Left lung (tissue), 10 donors: ENCODE results near the gene RNF40. TPM values are rescaled to one million over a fixed set of nuclear protein-coding genes. Genes with fewer than 3 reads are reported as not detected.

Source experiments
- ATAC-seq: fragments of 200-7000 bp; cut with Tn5 transposase; one replicate; pipeline ENCODE4 v1.9.1; 2020; ENCODE audit warnings: moderate library complexity
- DNase-seq, 4 donors: peaks; one replicate each; pipeline ENCODE4 v3.0.0-alpha.2; 2013 to 2020
- H3K27ac ChIP-seq, 2 donors: fragments of 200-600 bp; sonication (generic) in 1 of 2; one replicate each; pipeline versions ENCODE4 v1.5.0 to v1.8.0; 2020 to 2021
- H3K27me3 ChIP-seq, 2 donors: fragments of 200-600 bp; sonication (generic) in 1 of 2; one replicate each; pipeline versions ENCODE4 v1.5.0 to v1.8.0; 2020 to 2021
- H3K36me3 ChIP-seq, 2 donors: fragments of 200-600 bp; sonication (generic) in 1 of 2; one replicate each; pipeline versions ENCODE4 v1.5.0 to v1.8.0; 2020 to 2021
- H3K4me1 ChIP-seq, 2 donors: fragments of 200-600 bp; one replicate each; pipeline ENCODE4 v1.8.0; 2021
- H3K4me3 ChIP-seq, 2 donors: fragments of 200-600 bp; sonication (generic) in 1 of 2; one replicate each; pipeline versions ENCODE4 v1.5.0 to v1.8.0; 2020 to 2021; ENCODE audit warnings: mild to moderate bottlenecking in 1 of 2
- H3K9me3 ChIP-seq, 2 donors: fragments of 200-600 bp; sonication (generic) in 1 of 2; one replicate each; pipeline versions ENCODE4 v1.5.0 to v1.8.0; 2020 to 2021
- intact Hi-C, 2 donors: fragments of 100-400 bp; cut with DNase I; formaldehyde crosslinking; loops; one replicate each; pipeline versions ENCODE4 v1.11.2 to v1.14.2; 2022
- polyA plus RNA-seq, 6 donors: library from polyadenylated mRNA; unstranded; fragments of 120-200 nt; gene quantifications; one replicate each; pipeline ENCODE4 v1.2.1, GENCODE V29; 2013; ENCODE audit not compliant: insufficient read length in 6 of 6
- total RNA-seq, 2 donors: library from RNA; stranded (reverse); fragmentation: NEBNext Ultra II Directional; extraction: Animal tissue kit (Norgen Biotek cat#: 25700); gene quantifications; one replicate each; pipeline ENCODE4 v1.2.1, GENCODE V29; 2021
- TF ChIP-seq, protein P1 (sequence below), 2 donors: fragments of 200-600 bp; sonication (generic) in 1 of 2; IDR thresholded peaks; one replicate each; pipeline versions ENCODE4 v1.5.0 to v1.8.0; 2021; ENCODE audit warnings: antibody characterized with exemption in 2 of 2
- donor health status: DM: no; HTN: yes; CAD: no.
- donor health status: DM: no; HTN: no; CAD: no.

The RNF40 gene
- total and polyA plus RNA-seq, 8 donors: 87.8 to 116 (median 98.9) TPM

DNA sequence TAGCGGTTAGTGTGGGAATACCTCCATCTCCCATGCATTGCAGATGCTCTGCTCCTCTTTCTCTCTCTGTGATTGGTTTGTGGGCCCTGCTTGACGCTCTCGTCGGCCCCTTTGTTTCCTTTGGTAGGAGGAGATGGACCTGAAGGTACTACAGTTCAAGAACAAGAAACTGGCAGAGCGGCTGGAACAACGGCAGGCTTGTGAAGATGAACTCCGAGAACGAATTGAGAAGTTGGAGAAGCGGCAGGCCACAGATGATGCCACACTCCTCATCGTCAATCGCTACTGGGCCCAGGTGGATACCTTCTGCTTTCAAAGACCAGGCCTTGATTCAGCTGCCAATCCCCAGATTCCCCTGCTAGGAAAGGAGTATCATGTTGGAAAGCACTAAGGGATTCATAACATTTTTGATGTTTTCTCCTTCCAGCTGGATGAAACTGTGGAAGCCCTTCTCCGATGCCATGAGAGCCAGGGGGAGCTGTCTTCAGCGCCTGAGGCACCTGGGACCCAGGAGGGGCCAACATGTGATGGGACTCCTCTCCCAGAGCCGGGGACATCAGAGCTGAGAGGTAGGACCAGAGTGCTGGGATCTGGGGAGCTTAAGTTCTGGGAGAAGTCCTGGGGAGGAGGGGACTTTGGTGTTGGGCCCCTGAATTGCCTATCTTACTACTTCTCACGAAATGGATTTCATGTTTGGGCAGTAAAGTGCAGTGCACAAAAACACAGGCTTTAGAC is 1.0 kb downstream of the RNF40 start:
- Histone ChIP-seq H3K36me3 (peaks cover 0 to 65% of the 10 kb centered on the region in 2 donors), H3K27me3 (no peaks in the 10 kb centered on the region), H3K27ac (peak overlapping the region in 1 of 2 donors; percentile 91)

DNA sequence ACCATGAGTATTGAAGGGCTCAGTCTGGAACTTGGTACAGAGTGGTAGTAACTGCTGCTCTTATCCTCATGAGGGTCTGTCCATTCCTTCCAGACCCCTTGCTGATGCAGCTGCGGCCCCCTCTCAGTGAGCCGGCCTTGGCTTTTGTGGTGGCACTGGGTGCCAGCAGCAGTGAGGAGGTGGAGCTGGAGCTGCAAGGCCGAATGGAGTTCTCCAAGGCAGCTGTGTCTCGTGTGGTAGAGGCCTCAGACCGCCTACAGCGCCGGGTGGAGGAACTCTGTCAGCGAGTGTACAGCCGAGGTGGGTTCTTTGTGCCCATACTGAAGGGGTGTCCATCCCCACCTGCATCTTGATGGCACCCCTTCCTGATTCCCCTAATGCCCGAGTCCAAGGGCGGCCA is 2.0 kb downstream of the RNF40 start:
- peak in 1 of 4 donors; percentile 51 for DNase-seq
- no peak for ATAC-seq
- H3K4me1 ChIP-seq: peaks cover 21 to 44% of the 10 kb centered on the region in 2 donors
- H3K27ac ChIP-seq: no peak overlapping the region
- TF ChIP-seq, protein P1, sequence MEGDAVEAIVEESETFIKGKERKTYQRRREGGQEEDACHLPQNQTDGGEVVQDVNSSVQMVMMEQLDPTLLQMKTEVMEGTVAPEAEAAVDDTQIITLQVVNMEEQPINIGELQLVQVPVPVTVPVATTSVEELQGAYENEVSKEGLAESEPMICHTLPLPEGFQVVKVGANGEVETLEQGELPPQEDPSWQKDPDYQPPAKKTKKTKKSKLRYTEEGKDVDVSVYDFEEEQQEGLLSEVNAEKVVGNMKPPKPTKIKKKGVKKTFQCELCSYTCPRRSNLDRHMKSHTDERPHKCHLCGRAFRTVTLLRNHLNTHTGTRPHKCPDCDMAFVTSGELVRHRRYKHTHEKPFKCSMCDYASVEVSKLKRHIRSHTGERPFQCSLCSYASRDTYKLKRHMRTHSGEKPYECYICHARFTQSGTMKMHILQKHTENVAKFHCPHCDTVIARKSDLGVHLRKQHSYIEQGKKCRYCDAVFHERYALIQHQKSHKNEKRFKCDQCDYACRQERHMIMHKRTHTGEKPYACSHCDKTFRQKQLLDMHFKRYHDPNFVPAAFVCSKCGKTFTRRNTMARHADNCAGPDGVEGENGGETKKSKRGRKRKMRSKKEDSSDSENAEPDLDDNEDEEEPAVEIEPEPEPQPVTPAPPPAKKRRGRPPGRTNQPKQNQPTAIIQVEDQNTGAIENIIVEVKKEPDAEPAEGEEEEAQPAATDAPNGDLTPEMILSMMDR (IDR thresholded peaks at IDR 0.05): no peak
- no peaks in the 10 kb centered on the region for H3K9me3 ChIP-seq
- H3K36me3 ChIP-seq: peaks cover 0 to 65% of the 10 kb centered on the region in 2 donors
- H3K27me3 ChIP-seq: no peaks in the 10 kb centered on the region
- no peak overlapping the region for H3K4me3 ChIP-seq
- intact Hi-C loops: no loop called here

More for the DNA sequence above, 1.0 kb downstream of the RNF40 start:
- DNase-seq (peak in 1 of 4 donors; percentile 28), ATAC-seq (no peak)
- intact Hi-C loops: no loop called here
- H3K4me3 ChIP-seq: peak overlapping the region; percentile 91 to 96
- TF ChIP-seq, protein P1 (IDR thresholded peaks at IDR 0.05): no peak
- no peaks in the 10 kb centered on the region for H3K9me3 ChIP-seq
- peaks cover 21 to 53% of the 10 kb centered on the region in 2 donors for H3K4me1 ChIP-seq

DNA sequence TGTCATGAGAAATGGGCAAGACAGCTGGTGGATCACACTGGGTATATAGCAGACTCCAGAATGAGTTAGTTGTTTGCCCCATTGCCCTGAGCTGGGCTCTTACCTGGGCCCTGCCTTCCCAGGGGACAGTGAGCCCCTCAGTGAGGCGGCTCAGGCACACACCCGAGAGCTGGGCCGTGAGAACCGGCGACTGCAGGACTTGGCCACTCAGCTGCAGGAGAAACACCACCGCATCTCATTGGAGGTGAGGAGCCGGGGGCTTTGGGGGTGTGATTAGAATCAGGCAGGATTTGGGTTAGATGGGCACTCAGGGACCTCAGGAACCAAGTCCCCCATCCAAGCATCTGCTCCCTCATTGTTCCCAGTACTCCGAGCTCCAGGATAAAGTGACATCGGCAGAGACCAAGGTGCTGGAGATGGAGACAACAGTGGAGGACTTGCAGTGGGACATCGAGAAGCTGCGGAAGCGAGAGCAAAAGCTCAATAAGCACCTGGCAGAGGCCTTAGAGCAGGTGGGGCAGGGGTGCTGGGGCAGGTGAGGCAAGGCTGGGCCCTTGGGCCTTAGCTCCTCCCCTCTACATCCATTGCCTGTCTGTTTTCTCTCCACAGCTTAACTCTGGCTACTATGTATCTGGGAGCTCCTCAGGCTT is 2.8 kb downstream of the RNF40 start:
- Histone ChIP-seq H3K27me3 (no peaks in the 10 kb centered on the region), H3K4me1 (peaks cover 21 to 36% of the 10 kb centered on the region in 2 donors), H3K9me3 (no peaks in the 10 kb centered on the region), H3K4me3 (no peak overlapping the region), H3K36me3 (peaks cover 0 to 69% of the 10 kb centered on the region in 2 donors), H3K27ac (no peak overlapping the region)
- no peak for ATAC-seq
- TF ChIP-seq, protein P1 (IDR thresholded peaks at IDR 0.05): no peak
- peak in 2 of 4 donors; percentile 13 to 39 for DNase-seq
- intact Hi-C loops: no loop called here

DNA sequence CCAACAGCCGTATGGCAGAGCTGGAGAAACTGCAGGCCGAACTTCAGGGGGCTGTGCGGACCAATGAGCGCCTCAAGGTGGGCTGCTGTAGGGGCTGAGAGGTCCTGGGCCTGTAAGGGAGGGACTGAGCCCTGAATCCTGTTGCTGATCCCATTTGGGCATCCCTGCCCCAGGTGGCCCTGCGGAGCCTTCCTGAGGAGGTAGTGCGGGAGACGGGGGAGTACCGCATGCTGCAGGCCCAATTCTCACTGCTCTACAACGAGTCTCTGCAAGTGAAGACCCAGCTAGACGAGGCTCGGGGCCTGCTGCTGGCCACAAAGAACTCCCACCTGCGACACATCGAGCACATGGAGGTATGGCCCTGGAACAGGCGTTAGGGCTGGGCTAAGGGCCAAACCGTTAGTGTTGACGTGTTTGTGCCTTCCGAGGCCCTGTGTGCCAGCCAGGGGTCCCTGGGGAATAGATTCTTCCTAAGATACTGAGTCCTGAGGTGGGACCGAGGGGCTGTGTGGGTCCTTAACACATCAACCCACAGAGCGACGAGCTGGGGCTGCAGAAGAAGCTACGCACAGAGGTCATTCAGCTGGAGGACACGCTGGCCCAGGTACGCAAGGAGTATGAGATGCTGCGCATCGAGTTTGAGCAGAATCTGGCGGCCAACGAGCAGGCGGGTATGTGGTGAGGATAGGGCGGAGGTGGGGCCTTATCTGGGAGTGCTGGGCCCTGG is 4.2 kb downstream of the RNF40 start:
- Histone ChIP-seq H3K27me3 (no peaks in the 10 kb centered on the region), H3K9me3 (no peaks in the 10 kb centered on the region), H3K27ac (no peak overlapping the region), H3K36me3 (peaks cover 0 to 83% of the 10 kb centered on the region in 2 donors), H3K4me3 (no peak overlapping the region), H3K4me1 (peaks cover 13 to 22% of the 10 kb centered on the region in 2 donors)
- TF ChIP-seq, protein P1 (IDR thresholded peaks at IDR 0.05): no peak
- ATAC-seq: no peak
- intact Hi-C loops: no loop called here
- DNase-seq: peak in 2 of 4 donors; percentile 20 to 34

DNA sequence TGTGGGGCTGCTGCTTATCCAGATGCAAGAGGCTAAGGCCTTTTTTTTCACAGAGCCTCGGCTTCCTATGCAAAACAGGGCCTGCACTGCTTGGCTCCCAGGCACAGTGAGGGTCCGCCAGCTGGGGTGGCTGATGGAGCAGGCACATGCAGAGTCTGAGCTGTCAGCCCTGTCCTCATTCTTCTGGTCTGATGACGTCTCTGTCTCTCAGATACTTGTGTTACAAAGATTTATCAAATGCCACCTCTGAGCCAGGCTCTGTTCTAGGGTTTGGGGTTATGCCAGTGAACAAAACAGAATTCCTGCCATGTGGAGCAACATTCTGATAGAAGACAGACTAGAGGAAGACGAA is 4.8 kb downstream of the RNF40 start:
- Histone ChIP-seq H3K36me3 (peaks cover 0 to 89% of the 10 kb centered on the region in 2 donors), H3K27me3 (no peaks in the 10 kb centered on the region), H3K9me3 (no peaks in the 10 kb centered on the region), H3K4me1 (peaks cover 13 to 18% of the 10 kb centered on the region in 2 donors), H3K4me3 (no peak overlapping the region), H3K27ac (no peak overlapping the region)
- intact Hi-C loops: no loop called here
- TF ChIP-seq, protein P1 (IDR thresholded peaks at IDR 0.05): no peak
- DNase-seq (peak in 1 of 4 donors; percentile 34), ATAC-seq (no peak)
